Ascending aorta (tissue), 2 donors: ENCODE measurements around the gene DPP3. TPM values are rescaled to one million over a fixed set of nuclear protein-coding genes. Genes with fewer than 3 reads are reported as not detected.

ENCODE experiments used
- DNase-seq, 2 donors: peaks; one replicate each; pipeline ENCODE4 v3.0.0-alpha.2; 2019; ENCODE audit warnings: low spot score in 2 of 2
- H3K27ac ChIP-seq, 2 donors: fragments of 200-600 bp; sonication (generic); one replicate each; pipeline ENCODE4 v1.5.1; 2016 to 2017; ENCODE audit warnings: mild to moderate bottlenecking in 1 of 2
- H3K27me3 ChIP-seq: fragments of 200-600 bp; sonication (generic); one replicate; pipeline ENCODE4 v1.5.1; 2017
- H3K36me3 ChIP-seq, 2 donors: fragments of 200-600 bp; sonication (generic); one replicate each; pipeline ENCODE4 v1.5.1; 2016
- H3K4me1 ChIP-seq, 2 donors: fragments of 200-600 bp; sonication (generic); one replicate each; pipeline ENCODE4 v1.5.1; 2016 to 2017; ENCODE audit warnings: mild to moderate bottlenecking in 1 of 2
- H3K4me3 ChIP-seq, 2 donors: fragments of 200-600 bp; sonication (generic); one replicate each; pipeline ENCODE4 v1.5.1; 2016 to 2017; ENCODE audit warnings: mild to moderate bottlenecking in 1 of 2
- H3K9me3 ChIP-seq, 2 donors: fragments of 200-600 bp; sonication (generic); one replicate each; pipeline ENCODE4 v1.5.1; 2016
- intact Hi-C: fragments of 100-400 bp; cut with DNase I; formaldehyde crosslinking; loops from one replicate; pipeline ENCODE4 v1.15.1; 2023
- total RNA-seq: library from RNA; depleted of rRNA; stranded (reverse); fragments of >200 nt; gene quantifications from one replicate; pipeline ENCODE4 v1.1.0, GENCODE V29; 2016
- TF ChIP-seq, protein P1 (sequence below), 3 experiments: fragments of 200-600 bp in 2 of 3; fragments of 450-650 bp in 1 of 3; sonication (generic) in 2 of 3; IDR thresholded peaks; one replicate each; pipeline ENCODE4 v1.5.1; 2016 to 2019; ENCODE audit warnings: antibody characterized with exemption in 3 of 3, mild to moderate bottlenecking in 1 of 3, moderate library complexity in 1 of 3

DPP3 gene
- total RNA-seq, 1 donor from 2014 or later, result 14.8 TPM

DNA sequence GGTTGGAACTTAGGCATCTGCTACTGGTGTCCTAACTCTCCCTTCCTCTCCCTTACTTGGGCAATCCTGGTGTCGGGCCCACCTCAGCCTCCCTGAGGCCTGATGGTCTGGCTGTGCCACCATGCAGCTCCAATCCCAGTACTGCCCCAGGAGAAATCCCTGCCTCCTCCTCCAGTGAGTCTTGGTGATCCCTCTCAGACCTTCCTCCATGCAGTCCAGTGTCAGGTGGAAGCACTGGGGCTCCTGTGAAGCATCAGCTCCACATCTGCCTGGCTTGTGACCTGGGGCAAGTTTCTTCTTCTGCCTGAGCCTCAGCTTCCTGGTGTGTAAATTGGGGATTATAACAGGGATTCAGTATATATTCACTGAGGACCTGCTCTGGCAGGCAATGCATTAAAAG lies 15.3 kb upstream of the DPP3 start:
- intact Hi-C loops, result loop anchor here (5.0 kb wide), 1 partner anchor 377 kb away; the partner anchor contains the start of gene RCE1
- Histone ChIP-seq H3K4me1 (peaks cover 10 to 14% of the 10 kb centered on the region in 2 donors), H3K27ac (no peak overlapping the region), H3K36me3 (no peaks in the 10 kb centered on the region), H3K9me3 (no peaks in the 10 kb centered on the region), H3K4me3 (no peak overlapping the region), H3K27me3 (no peaks in the 10 kb centered on the region)
- TF ChIP-seq, protein P1, sequence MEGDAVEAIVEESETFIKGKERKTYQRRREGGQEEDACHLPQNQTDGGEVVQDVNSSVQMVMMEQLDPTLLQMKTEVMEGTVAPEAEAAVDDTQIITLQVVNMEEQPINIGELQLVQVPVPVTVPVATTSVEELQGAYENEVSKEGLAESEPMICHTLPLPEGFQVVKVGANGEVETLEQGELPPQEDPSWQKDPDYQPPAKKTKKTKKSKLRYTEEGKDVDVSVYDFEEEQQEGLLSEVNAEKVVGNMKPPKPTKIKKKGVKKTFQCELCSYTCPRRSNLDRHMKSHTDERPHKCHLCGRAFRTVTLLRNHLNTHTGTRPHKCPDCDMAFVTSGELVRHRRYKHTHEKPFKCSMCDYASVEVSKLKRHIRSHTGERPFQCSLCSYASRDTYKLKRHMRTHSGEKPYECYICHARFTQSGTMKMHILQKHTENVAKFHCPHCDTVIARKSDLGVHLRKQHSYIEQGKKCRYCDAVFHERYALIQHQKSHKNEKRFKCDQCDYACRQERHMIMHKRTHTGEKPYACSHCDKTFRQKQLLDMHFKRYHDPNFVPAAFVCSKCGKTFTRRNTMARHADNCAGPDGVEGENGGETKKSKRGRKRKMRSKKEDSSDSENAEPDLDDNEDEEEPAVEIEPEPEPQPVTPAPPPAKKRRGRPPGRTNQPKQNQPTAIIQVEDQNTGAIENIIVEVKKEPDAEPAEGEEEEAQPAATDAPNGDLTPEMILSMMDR (IDR thresholded peaks at IDR 0.05), result no peak
- no peak for DNase-seq

DNA sequence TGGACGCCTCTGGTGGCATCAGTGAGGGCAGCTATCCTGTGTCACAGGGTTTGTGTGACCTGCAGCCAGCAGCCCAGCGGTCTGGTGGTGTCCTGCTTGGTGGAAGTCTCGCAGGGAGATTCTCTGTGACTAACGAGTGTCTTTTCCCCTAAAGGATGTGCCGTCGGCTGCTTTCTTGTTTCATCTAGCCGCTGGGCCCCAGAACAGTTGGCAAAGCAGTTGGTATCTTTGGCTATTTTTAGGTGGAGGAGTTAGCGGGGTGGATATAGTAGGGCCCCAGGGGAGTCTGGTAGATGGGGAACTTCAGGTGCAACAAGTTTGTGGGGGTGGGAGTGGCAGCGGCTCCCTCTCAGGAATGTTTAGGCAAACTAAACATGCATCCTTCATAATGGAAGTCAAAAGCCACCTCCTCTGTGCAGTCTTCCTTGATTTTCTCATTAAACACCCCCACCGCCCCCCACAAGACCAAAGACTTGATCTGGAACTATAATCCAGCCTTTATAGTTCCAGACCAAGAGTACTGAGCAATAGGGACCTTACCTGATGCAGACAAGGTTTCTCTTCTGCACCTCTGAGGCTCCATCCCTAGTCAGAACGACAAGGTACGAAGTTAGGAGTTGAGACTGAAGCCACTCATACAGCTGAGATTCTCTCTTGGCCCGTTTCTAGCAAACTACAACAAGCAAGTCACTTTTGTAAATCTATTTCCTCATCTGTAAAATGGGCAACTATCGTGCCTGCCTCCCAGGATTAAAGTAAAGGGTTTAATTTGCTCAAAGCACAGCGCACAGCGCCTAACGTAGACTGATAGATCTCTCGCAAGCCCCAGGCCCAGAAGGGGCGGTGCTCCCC lies 14.6 kb upstream of the DPP3 start:
- H3K36me3 ChIP-seq, result peaks cover 0 to 4% of the 10 kb centered on the region in 2 donors
- peak overlapping the region; percentile 66 to 69 for H3K27ac ChIP-seq
- H3K4me1 ChIP-seq, result peaks cover 10 to 14% of the 10 kb centered on the region in 2 donors
- H3K9me3 ChIP-seq, result no peaks in the 10 kb centered on the region
- no peak for DNase-seq
- no peaks in the 10 kb centered on the region for H3K27me3 ChIP-seq
- H3K4me3 ChIP-seq, result peak overlapping the region; percentile 77 to 92
- TF ChIP-seq, protein P1 (IDR thresholded peaks at IDR 0.05), result no peak
- intact Hi-C loops, result loop anchor here (1.0 to 5.0 kb wide), 4 partner anchors 15 to 377 kb away; partner anchors contain the start of genes DPP3, MRPL11 and RCE1

DNA sequence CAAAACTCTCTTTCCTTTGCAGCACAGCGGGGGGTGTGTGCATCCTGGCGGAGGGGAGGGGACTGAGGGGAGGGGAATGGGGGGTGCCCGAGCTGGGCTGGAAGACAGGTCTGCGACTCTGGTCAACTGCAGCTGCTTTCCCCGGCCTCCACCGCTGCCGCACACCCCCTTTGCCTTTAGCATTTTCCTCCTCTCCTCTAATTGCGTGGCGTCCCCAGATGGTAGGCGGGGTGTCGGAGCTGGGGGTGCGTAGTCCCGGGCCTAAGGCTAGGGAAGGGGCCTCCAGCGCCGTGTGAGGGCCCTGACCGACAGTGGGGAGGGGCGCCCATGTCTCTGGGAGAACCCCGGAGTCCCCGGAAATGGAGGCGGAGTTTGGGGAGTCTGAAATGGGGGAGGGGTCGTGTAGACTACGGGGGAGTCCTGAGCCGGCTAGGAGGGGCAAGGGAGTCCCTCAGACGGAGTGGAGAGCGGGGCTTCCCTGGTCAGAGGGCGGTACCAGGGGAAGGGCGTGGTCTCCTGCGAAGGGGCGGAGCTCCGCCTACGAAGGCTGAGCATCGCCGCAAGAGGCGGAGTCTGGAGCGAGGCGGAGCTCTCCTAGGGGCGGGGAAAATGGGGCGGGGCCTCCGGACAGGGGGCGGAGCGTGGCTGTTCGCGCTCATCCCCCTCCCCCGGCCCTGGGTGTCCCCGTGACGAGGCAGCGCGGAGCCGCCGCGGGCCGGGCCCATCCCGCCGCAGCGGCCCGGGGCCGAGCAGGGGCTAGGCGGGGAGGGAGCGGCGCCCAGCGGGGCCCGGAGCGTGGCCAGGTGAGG lies 13.8 kb upstream of the DPP3 start, which contains the start of gene PELI3:
Gene PELI3 (plus strand): TSS at position 681 of the 809 bp plus-strand sequence. CDS start 1,224 bp downstream, outside the sequence.
- TF ChIP-seq, protein P1 (IDR thresholded peaks at IDR 0.05), result no peak
- intact Hi-C loops, result loop anchor here (1.0 to 5.0 kb wide), 4 partner anchors 14 to 376 kb away; partner anchors contain the start of genes DPP3, MRPL11 and RCE1
- peak; percentile 59 to 96 for DNase-seq
- no peaks in the 10 kb centered on the region for H3K9me3 ChIP-seq
- peaks cover 10 to 14% of the 10 kb centered on the region in 2 donors for H3K4me1 ChIP-seq
- H3K4me3 ChIP-seq, result peak within 1 kb of the TSS; percentile 77 to 92
- peak within 1 kb of the TSS; percentile 66 to 69 for H3K27ac ChIP-seq
- H3K27me3 ChIP-seq, result no peaks in the 10 kb centered on the region
- peaks cover 3 to 9% of the 10 kb centered on the region in 2 donors for H3K36me3 ChIP-seq

DNA sequence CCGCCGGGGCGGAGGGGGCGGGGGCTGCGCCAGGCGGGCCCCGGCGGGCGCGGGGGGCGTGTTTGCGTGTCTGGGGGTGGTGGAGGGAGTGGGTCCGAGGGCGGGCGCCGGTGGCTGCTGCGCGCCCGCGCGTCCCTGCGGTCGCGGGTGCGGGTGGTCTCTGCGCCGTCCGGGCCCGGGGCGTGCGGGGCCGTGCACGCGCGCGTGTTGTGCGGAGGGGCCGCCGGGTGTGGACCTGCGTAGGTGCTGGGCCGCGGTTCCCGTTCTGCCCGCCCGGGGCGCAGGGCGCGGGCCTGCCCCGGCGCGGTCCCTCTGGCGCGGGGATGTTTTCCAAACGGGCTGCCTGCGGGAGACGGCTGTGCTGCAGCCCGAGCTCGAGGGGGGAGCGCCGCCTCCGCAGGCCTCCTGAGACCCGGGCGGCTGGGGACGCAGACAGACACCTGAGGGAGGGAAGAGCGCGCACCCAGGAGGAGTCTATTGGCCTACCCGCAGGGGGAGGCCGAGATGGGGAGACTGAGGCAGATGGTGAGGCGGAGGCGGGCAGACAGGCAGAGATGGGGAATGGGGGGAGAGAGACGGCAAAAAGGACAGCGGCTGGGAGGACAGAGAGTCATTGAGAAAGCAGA lies 13.1 kb upstream of the DPP3 start:
- intact Hi-C loops, result loop anchor here (2.0 to 5.0 kb wide), 3 partner anchors 28 to 375 kb away; partner anchors contain the start of genes MRPL11 and RCE1

More for the DNA sequence above, 13.1 kb upstream of the DPP3 start:
- TF ChIP-seq, protein P1 (IDR thresholded peaks at IDR 0.05), result peak; percentile 28 to 55 (median 29)
- no peaks in the 10 kb centered on the region for H3K27me3 ChIP-seq
- H3K27ac ChIP-seq, result peak overlapping the region in 1 of 2 donors; percentile 54
- peak overlapping the region; percentile 77 to 92 for H3K4me3 ChIP-seq
- H3K36me3 ChIP-seq, result peaks cover 8 to 12% of the 10 kb centered on the region in 2 donors
- H3K9me3 ChIP-seq, result no peaks in the 10 kb centered on the region
- peak in 1 of 2 donors; percentile 69 for DNase-seq
- peaks cover 10 to 14% of the 10 kb centered on the region in 2 donors for H3K4me1 ChIP-seq
